Measurements from ENCODE around the gene NSF. TPM values are rescaled to one million over a fixed set of nuclear protein-coding genes. Genes with fewer than 3 reads are reported as not detected.

Gene NSF
- total and polyA plus RNA-seq, 2 donors (not counting 3 experiments of a cell fraction or from before 2014, with no cell fraction given): 18.5 to 43.7 TPM

DNA sequence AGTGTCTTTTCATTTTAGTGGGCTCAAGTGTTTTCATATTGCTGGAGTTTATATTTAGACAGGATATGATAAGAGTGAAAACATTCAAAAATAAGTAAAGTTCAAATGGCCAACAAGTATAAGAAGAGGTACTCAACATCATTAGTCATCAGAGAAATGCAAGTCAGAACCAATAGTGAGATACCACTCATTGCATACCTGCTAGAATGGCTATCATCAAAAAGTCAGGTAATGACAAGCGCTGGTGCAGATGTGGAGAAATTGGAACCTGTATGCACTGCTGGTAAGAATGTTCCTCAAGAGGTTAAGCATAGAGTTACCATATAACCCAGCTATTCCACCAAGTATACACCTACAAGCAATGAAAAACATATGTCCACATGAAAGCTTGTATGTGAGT, 140.2 kb downstream of the NSF start:
- ChIA-PET POLR2A (no interaction called here), CTCF (no interaction called here)
- Histone ChIP-seq H3K4me3 (replicated peaks in 1 of 3; ENCODE audit: insufficient read depth in 1 of 3, low read depth in 1 of 3, low read length in 3 of 3) (no peak overlapping the region), H3K27me3 (ENCODE audit: control insufficient read depth in 2 of 2, insufficient read depth in 2 of 2, low read length in 2 of 2) (no peaks in the 10 kb centered on the region), H2AFZ (ENCODE audit: low read depth, low read length) (no peak overlapping the region), H3K9ac (replicated peaks; ENCODE audit: extremely low read depth, insufficient read depth, low read length) (no peak overlapping the region), H3K36me3 (ENCODE audit: control insufficient read depth in 2 of 2, extremely low read depth in 1 of 2, insufficient read depth in 2 of 2, low read length in 2 of 2) (no peaks in the 10 kb centered on the region), H3K9me1 (replicated peaks; ENCODE audit: control insufficient read depth, extremely low read depth, insufficient read depth, low read length) (no peaks in the 10 kb centered on the region), H3K79me2 (ENCODE audit: control insufficient read depth, insufficient read depth, low read length) (no peaks in the 10 kb centered on the region), H3K9me3 (replicated peaks; ENCODE audit: control insufficient read depth, insufficient read depth, low read length) (no peaks in the 10 kb centered on the region), H3K4me1 (ENCODE audit: control insufficient read depth, extremely low read depth, insufficient read depth, low read length) (no peaks in the 10 kb centered on the region), H3K4me2 (ENCODE audit: insufficient read depth, low read length) (no peak overlapping the region), H3K27ac (ENCODE audit: insufficient read depth, low read depth, low read length) (no peak overlapping the region), H4K20me1 (replicated peaks; ENCODE audit: control insufficient read depth, extremely low read depth, insufficient read depth, low read length) (no peaks in the 10 kb centered on the region)
- DNase-seq (ENCODE audit: low read depth, low spot score) (no peak), FAIRE-seq (no peak)
- dilution Hi-C loops (cut with MboI; ENCODE audit: extremely low pct_ligation_motif_present, low sequenced_read_pairs): no loop called here
- intact Hi-C loops (cut with micrococcal nuclease): no loop called here
- TF ChIP-seq POLR2A (IDR thresholded peaks at IDR 0.05; ENCODE audit: low read depth, low read length): no peak
- no peak for TF ChIP-seq MAX (IDR thresholded peaks at IDR 0.05; ENCODE audit: insufficient read depth, insufficient read length)
- no TSS peak for BruUV-seq (replicated peaks)

- peaks cover 4% of the 10 kb centered on the region for H3K4me1 ChIP-seq (ENCODE audit: control insufficient read depth, extremely low read depth, insufficient read depth, low read length)
- H2AFZ ChIP-seq (ENCODE audit: low read depth, low read length): no peak overlapping the region
- intact Hi-C loops (cut with micrococcal nuclease) (no loop called here), dilution Hi-C loops (cut with MboI; ENCODE audit: extremely low pct_ligation_motif_present, low sequenced_read_pairs) (no loop called here)
- BruUV-seq (replicated peaks): no TSS peak
- H4K20me1 ChIP-seq (replicated peaks; ENCODE audit: control insufficient read depth, extremely low read depth, insufficient read depth, low read length): no peaks in the 10 kb centered on the region
- H3K4me2 ChIP-seq (ENCODE audit: insufficient read depth, low read length): no peak overlapping the region
- no peak for DNase-seq (ENCODE audit: low read depth, low spot score)
- no peaks in the 10 kb centered on the region for H3K9me3 ChIP-seq (replicated peaks; ENCODE audit: control insufficient read depth, insufficient read depth, low read length)
- no peak overlapping the region for H3K9ac ChIP-seq (replicated peaks; ENCODE audit: extremely low read depth, insufficient read depth, low read length)
- H3K79me2 ChIP-seq (ENCODE audit: control insufficient read depth, insufficient read depth, low read length): no peaks in the 10 kb centered on the region
- no peak overlapping the region for H3K4me3 ChIP-seq (replicated peaks in 1 of 3; ENCODE audit: insufficient read depth in 1 of 3, low read depth in 1 of 3, low read length in 3 of 3)
- H3K36me3 ChIP-seq (ENCODE audit: control insufficient read depth in 2 of 2, extremely low read depth in 1 of 2, insufficient read depth in 2 of 2, low read length in 2 of 2): no peaks in the 10 kb centered on the region
- no peak for TF ChIP-seq GATA2 (IDR thresholded peaks at IDR 0.05; ENCODE audit: insufficient read depth, insufficient read length, low read depth, low read length)
- TF ChIP-seq FOS (IDR thresholded peaks at IDR 0.05; ENCODE audit: borderline replicate concordance, insufficient read depth, low read length): no peak
- TF ChIP-seq EZH2 (IDR thresholded peaks at IDR 0.05; ENCODE audit: borderline replicate concordance, low read depth, low read length, severe bottlenecking): no peak
- TF ChIP-seq MYC (IDR thresholded peaks at IDR 0.05; ENCODE audit: low read depth, low read length): no peak
- no peak for TF ChIP-seq MAX (IDR thresholded peaks at IDR 0.05; ENCODE audit: insufficient read depth, insufficient read length)
- TF ChIP-seq, protein P1, sequence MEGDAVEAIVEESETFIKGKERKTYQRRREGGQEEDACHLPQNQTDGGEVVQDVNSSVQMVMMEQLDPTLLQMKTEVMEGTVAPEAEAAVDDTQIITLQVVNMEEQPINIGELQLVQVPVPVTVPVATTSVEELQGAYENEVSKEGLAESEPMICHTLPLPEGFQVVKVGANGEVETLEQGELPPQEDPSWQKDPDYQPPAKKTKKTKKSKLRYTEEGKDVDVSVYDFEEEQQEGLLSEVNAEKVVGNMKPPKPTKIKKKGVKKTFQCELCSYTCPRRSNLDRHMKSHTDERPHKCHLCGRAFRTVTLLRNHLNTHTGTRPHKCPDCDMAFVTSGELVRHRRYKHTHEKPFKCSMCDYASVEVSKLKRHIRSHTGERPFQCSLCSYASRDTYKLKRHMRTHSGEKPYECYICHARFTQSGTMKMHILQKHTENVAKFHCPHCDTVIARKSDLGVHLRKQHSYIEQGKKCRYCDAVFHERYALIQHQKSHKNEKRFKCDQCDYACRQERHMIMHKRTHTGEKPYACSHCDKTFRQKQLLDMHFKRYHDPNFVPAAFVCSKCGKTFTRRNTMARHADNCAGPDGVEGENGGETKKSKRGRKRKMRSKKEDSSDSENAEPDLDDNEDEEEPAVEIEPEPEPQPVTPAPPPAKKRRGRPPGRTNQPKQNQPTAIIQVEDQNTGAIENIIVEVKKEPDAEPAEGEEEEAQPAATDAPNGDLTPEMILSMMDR (IDR thresholded peaks at IDR 0.05; ENCODE audit: extremely low read depth in 1 of 2, insufficient read depth in 1 of 2, low read depth in 1 of 2, low read length in 2 of 2): no peak
- TF ChIP-seq POLR2AphosphoS5 (IDR thresholded peaks at IDR 0.05; ENCODE audit: insufficient read depth, low read depth, low read length): no peak
- no peak for TF ChIP-seq JUN (IDR thresholded peaks at IDR 0.05; ENCODE audit: borderline replicate concordance, insufficient read depth, insufficient read length, low read depth)
- no peak for TF ChIP-seq POLR2A (IDR thresholded peaks at IDR 0.05; ENCODE audit: low read depth, low read length)
- POLR2A ChIA-PET: interaction anchor here (0.6 kb wide), 1 partner anchor 361 kb away, joined by 5 read pairs; no protein-coding TSS in a partner anchor
- H3K9me1 ChIP-seq (replicated peaks; ENCODE audit: control insufficient read depth, extremely low read depth, insufficient read depth, low read length): no peaks in the 10 kb centered on the region
- FAIRE-seq: no peak
- H3K27me3 ChIP-seq (ENCODE audit: control insufficient read depth in 2 of 2, insufficient read depth in 2 of 2, low read length in 2 of 2): no peaks in the 10 kb centered on the region
- H3K27ac ChIP-seq (ENCODE audit: insufficient read depth, low read depth, low read length): no peak overlapping the region
- CTCF ChIA-PET: interaction anchor here (0.6 kb wide), 1 partner anchor 194 kb away, joined by 3 read pairs; no protein-coding TSS in a partner anchor
Observed at GRCh38 chr17:46732160-46732559, 141.7 kb downstream of the NSF start.
